ENCODE measurements around the gene LEMD1.
"Not testable (repeated sequence)": the region's sequence is repeated elsewhere in the genome, so short reads cannot be mapped to it uniquely, and the experiment has no call there.

LEMD1 gene

DNA sequence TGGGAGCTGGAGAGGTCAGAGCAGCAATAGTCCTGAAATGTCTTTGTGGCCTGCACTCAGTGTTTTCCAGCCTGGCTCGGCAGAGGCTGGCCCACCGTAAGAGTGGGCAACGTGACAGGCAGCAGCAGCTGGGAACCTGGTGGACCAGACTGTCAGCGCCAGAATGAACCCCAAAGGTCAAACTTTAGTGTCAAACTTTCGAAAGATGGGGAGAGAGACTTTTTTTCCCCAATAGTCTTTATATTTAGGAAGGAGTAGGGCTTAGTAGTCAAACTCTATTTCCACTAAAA lies 23.7 kb upstream of the LEMD1 start:
- no peak for DNase-seq

DNA sequence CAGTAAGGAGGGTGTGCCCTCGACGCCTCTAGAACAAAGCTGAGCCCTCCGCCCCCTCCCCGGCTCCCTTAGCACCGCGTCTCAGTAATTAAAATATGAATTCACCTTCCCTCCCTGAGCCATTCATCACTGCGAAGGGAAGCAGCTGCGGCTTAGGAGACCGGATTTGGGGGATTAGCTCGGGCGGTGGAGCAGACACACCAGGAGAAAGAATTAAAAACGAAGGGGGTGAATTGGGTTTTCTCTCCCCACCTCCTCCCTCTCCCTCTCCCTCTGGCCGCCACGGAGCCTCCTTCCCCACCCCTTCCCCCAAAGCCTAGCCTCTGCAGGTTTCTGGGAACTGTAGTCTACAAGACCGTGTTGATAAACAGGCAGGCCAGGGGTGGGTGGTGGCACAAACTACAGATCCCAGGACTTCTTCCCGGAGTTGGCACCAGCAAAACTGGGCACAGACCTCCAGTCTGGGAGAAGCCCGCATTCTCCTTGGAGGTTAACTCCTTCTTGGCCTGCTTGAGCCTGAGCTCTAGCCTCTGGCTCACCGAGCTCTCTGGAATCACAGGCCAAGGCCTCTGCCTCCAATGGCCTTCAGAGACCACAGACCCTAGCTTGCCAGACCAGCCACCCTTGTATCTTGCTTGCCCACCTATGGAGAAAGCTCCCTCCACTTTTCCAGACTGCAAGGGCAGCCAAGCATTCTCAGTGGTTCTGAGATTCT lies 23.2 kb upstream of the LEMD1 start:
- peak; percentile 88 for DNase-seq

DNA sequence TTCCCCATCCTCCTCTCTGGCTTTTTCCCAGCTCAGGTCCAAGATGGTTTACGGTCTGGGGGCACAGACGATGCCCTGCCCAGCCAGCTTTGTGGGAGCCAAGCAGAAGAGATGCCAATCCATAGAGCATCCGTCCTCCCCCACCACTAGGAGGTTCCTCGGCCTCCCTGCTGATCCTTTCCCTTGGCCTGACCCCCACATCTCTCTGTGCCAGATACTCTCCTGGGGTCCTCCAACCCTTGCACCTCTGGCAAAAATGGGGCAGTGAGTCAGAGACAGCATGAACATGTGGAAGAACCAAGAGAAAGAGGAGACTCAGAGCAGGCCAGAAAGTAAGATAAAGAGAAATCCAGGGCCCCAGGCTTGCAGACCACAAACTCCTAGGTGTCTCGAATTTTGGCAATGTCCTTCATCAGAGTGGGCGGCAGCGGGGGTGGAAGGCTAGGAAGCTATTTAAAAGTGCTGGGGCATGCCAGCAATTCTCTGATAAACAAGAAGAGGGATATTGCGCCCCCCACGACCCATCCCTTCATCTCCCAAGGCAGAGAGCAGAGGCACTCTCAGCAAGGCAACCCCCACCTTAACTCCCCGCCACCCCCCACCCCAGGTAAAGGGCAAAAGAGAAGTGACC lies 22.6 kb upstream of the LEMD1 start:
- no peak for DNase-seq

DNA sequence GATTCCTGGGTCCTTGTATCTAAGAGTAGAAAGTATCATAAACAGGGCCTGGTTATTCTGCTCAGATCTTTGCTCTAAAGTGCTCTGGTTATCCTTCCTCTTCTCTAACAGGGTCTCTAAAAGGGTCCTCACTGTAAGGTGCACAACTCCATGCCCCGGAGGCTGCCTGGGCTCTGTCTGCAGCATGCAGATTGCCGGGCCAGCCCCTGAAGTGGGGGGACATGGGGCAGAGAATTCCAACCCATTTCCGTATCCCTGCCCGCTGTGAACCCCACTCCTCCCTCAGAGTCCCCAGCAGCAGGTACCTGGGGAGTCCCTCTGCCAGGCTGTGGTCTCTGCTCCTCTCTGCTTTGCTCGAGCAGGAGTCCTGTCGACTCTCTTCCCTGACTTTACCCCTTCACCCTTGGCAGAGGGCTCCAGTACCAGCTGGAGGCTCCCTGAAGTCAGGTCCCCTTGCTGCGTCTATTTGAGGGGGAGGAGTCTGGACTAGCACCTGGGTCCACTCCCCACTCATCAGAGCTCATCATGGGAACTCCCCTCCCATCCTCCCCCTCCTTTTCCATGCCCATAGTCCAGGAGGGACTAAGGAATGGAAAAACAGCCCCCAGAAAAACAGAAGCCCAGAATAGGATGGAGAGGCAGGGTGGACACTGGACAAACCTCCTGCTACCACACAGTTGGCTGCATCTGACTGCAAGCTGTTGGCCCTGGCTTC lies 21.9 kb upstream of the LEMD1 start:
- no peak for DNase-seq

DNA sequence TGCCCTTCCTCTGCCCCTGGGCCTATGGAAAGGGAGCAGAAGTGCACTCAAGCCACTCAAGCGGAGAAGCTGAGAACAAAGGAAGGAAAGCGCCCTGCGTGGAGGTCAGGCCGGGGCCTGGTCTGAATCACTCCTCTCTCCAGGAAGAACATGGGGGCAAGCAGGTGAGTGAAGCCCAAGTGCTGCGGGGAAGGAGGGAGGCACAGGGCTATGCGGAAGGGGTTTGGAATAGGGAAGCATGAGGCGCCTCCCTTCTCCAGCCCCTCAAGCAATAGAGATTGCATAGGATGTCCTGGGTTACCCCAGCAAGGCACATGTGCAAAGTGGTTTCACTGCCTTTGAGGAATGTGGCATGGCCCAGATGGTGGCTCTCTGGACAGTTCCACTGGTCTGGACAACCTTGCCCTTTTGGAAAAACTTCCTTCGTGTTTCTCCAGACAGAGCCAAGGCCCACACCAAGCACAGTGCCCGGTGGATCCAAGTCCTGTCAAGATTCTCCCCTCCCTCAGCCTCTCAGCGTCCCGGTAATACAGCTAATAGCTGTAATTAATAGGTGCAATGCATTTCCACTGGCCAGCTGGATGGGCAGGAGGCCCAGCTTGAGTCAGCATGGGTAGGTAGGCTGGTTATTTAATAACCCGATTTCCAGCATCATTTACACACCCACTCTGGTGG lies 20.3 kb upstream of the LEMD1 start:
- DNase-seq, result no peak

DNA sequence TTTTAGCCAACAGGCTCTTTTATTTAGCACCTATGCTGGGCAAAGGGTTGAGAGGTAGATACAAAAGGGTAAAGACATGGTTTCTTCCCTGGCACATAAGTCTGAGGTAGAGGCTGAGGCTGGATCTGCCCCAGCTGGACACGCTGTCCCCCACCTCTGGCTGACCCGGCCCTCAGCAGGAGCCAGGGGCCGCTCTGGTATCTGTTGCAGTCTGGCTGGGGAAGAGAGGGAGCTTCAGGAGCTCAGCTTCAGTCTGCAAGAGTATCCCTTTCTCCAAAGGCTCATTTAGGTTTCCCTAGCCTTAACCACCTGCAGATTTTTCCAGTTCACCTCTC lies 19.8 kb upstream of the LEMD1 start:
- DNase-seq, result no peak

DNA sequence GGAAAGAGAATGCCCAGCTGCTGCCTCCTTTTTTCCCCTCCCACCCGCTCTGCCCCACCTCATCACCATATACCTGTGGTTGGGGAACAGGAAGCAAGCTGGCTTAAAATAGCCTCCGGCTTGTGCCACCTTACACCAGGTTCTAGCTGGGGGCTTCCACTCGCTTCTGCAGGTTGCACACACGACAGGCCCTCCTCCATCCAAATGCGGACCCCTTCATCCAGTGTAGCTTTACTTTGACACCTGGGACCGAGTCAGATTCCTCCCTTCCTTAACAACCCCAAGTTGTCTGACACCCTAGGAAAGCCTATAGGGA lies 19.4 kb upstream of the LEMD1 start:
- DNase-seq, result no peak

DNA sequence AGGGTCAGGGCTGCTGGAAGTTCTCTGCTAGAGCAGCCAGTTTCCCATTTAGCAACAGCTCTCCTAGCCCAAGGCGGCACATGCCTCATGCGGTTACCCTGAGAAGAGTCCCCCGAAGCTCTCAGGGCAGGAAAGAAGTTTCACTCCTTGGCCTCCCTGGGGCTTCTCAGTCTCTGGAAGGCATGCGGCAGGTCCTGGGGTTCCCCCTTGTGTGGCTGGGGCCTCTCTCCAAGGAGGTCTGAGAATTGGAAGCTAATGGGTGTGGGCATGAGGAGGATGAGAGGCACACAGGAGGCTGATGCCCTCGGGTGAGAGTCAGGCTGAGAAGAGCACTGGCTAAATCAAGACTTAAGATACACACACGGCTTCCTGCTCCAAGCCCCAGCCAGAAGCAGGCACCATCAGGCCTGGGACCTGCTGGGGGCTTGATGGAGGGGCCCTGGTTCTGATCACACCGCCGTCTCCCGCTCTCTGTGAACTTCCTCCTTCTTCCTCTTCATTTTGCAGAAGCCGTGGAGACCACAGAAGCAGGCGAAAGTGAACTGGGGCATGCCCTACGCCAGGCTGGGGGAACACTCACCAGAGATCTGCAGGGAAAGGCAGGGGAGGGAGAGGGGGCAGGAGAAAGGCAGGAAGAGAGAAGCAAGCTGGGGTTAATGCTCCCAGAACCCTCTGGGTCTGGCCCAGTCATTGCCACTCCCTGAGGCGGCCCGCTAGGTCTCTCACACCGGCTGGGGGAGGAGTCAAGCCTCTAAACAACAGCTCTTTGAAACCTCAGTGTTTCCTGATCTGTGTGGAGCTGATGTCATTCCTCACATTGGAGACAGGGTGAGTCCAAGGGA lies 18.8 kb upstream of the LEMD1 start:
- DNase-seq, result peak; percentile 44

DNA sequence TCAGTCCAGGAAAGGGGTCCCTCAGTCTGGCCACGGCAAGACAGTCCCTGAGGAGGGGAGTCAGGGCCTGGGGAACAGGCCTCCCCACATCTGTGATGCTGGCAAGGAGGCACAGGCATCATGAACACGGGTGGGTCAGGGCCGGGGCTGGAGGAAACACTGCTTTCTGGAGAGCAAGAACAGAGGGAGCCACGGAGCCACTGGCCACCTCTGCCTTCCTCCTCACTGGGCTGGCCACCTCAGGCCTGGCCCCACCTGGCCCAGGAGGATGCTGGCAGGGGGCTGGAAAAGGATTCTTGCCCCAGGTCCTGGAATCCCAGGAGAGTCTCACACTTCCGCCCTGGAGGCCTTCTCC lies 18.2 kb upstream of the LEMD1 start:
- DNase-seq, result no peak

DNA sequence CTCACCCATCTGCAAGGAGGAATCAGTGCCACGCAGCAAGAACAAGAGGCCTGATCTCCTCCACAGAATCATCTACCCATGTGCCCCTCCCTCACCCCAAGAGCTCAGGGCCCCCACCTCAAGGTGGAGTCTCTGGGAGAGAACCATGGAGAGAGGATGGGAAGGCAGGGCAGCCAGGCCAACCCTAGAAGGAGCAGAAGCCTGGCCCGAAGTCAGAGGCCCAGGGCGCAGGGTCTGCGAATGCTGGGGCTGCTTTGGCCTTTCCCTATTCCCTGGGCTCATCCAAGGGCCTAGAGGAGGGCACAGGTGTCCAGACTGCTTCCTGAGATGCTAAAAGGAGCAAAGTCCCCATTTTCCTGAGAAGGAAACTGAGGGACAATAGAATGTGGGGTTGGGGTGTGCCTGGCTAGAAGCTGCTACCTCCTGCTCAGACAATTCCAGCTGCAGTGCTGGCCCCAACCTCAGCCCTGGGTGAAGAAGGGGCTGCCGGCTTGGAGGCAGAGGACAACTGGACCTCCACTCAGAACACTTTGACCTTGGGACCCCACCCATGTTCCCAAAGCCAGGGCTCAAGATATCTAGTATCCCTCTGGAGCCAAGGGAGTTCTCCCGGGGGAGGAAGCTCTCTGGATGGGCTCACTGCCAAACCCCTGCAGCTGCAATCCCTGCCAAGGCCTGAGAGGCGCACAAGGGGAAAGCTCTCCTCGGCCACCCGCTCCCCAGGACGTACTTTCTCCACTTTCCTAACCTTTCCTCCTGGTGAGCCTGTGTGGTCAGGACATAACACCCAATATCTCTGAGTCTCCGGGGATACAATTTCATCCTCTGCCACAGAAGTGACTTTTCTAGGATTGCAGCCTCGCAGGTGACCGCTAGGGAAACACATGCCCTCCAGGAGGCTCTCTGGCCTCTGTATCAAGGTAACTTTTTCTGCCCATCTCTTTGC lies 16.6 kb upstream of the LEMD1 start:
- peak; percentile 84 for DNase-seq

DNA sequence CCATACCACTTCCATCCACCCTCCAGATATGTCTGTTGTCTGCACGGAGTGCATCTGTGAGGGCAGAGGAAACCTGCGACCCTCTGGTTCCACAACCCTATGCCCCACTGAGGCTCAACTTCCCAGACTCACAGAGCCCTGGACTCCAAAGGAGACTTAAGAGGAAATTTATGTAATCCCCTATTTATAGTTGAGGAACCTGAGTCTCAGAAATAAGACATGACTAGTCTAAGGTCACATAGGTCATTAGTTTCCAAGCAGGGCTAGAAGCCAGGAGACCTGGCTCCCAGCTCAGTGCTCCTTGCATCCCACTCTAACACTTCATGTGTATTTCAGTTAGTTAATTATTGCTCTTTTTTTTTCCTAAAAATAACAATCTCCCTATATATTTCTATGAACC lies 15.7 kb upstream of the LEMD1 start:
- no peak for DNase-seq

DNA sequence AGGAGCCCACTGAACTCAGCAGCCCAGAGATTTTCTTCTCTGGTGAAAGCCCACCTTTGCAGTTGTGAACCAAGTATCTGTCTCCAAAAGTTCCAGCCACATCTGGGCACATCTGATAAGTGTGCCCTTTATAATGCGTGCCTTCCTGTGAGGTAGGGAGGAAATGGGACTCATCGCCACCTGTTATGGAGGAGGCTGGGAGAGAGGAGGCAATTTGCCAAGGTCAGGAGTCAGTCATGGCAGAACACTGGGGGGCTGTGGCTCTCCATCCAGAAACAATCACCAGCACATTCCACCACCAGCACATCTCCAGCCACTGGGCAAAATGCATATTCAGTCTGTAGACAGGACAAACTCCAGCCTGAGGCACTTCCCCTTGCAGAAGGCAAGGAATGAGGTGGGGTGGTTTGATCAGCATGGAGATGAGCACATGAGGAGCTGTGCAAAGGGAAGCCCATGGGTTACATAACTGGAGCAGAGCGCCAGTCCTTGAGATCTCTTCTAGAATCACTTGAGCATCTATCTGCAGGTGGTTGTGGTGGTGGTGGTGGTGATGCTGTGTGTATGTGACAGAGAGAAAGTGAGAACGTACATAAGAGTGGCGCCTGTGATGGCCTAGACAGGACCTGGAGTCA lies 15.0 kb upstream of the LEMD1 start:
- no peak for DNase-seq

DNA sequence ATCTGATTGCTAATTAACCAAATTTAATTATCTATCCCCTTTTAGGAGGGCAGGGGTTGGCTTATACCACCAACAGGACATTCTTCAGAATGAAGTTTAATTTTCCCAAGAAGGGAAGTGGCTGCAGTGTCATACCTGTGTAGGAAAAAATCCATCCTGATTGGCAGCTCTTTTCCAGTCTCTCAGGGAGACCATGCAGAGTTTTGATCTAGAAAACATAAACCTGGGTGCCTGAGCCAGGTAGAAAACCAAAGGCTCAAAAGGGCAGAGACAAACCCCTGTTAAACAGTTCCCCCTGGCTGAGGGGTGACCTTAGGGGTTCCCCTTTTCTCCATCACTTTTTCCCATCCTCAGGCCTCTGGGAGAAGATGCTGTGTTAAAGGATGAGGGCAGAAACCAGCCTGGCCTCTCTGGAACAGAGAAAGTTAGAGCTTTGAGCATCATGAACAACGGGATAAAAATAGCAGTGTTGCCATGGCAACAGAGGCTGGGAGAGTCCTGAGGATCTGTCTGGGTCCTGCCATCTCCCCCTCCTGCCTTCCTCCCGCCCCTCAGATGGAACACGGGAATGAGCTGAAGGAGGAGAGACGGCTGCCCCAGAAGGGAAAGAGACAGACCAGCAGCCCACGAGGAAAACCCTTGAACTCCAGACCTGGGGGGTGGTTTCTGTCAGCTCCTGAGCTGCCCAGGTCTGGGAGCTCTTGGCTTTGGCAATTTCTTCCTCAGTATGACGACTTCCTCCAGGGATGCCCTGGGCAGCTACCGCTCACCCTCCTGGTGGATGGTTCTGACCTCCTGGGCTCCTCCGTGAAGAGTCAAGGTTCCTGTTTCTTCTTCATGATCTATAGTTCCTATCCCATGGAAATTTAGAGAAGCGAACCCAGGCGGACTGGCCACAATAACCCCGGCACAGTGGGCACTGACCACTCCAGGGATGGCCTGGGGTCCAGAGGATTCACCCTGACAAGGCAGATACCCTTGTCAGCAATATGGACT lies 14.0 kb upstream of the LEMD1 start:
- DNase-seq, result no peak

DNA sequence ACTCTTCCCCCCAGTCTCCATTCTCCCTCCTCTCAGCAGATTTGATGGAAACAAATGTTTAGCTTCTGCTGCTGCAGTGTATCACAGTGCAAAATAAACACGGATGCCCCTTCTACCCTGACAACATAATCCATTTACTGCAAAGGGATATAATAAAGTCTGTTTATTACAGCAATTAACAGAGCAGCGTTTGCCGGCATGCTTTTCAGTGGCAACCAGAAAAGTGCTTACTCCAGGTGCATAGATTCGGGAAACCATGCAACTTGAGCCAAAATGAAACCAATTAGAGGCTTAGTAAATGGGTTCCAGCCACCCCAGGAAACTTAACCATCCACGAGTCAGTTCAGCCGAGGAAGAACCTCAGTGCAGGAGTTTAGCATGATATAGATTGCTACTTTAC lies 12.9 kb upstream of the LEMD1 start:
- DNase-seq, result no peak

DNA sequence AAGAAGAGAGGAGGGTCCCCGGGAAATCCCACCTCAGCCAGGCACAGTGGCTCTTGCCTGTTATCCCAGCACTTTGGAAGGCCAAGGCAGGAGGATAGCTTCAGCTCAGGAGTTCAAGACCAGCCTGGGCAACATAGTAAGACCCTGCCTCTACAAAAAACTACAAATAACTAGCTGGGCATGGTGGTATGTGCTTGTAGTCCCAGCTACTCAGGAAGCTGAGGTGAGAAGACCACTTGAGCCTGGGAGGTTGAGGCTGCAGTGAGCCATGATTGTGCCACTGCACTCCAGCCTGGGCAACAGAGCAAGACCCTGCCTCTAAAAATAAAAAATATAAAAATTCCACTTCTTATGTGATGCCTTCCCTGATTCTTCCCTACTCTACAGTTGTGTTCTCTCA lies 10.8 kb upstream of the LEMD1 start:
- not testable (repeated sequence) for DNase-seq

DNA sequence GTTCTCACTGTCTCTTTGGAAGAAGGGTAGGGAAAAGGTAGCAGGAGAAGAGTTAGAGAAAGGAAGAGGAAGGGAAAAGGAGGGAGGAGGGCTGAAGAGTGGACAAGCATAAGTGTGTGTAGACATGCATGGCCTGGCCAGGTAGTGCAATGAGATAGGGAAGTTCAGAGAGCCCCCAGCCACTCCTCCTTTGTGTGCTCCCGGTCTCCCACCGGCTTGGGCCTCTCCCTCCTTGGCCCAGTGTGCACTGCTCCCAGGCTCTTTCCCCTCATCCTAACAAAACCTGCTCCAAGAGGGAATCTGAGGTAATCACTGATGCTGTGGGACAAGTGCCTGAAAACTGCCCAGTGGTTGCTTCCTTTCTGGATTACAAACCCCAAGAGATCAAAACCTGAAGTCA lies 10.3 kb upstream of the LEMD1 start:
- no peak for DNase-seq

DNA sequence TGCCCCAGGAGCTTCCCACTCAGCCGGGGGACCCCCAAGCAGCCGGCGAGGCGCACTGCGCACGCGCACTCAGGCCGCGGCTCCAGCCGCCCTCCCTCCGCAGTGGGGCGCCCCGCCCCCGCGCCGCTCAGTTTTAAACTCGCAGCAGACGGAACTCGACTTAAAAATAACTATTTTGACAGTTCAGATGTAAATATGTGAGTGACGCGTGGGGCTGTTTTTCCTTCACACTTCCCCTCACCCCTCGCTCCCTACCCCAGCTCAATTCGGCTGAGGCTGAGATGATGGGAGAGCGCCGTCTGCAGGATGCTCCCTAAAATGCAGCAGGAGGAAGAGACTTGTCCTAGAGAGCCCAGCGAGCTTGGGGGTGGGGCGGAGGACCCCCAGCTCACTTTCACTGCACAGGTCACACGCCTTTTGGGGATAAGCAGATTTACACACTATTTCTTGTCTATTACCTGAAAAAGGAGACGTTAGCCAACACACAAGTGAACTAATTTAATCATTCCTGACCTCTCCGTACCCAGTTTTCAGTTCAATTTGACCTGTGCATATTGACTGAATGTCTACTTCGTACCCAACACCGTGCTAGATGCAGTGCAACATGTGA lies 8.9 kb upstream of the LEMD1 start:
- peak; percentile 72 for DNase-seq

DNA sequence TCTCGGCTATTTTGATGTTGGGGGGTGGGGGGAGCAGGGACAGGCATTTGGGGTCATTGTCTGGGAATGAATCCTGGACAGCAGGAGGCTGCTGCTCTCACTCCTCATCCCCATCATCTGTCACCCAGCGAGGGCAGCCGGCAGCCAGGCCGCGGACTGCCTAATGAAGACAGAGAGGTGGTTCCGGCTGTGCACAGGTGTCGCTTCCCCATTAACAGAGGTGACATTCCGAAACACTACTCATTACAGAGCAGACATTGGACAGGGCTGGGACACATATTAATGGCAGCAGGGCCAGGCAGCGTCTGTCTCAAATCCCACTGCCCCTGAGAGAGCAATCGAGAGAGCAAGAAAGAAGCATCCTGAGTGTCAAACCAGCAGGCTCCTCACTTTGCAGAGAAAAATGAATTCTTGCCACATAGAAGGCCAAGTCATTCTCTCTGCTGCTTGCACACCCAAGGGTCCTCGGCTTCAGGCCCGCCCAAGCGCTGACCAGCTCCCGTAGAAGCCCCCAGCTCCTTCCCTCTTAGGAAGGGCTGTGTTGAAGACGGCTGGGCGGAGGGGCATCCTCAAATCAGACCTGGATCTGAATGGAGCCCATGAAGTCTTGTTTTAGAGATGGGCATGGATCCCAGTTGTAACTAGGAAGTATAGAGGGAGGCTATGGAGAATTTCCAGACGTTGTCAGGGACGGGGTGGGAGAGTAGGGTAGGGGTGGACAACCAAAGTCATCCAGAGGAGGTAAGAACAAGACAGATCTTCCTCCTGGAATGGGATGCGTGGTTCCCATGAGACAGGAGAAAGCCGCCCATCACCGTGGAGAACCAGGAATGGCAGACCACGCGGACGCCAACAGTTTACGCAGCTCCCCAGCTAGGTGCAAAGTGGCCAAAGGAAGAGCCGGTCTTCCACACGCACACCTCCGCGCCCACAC lies 8.2 kb upstream of the LEMD1 start:
- DNase-seq, result no peak

Measured in femur (tissue), 1 donor.